M059J (cell line): ENCODE results near the gene MYMX. TPM values are rescaled to one million over a fixed set of nuclear protein-coding genes. Genes with fewer than 3 reads are reported as not detected.
A peak's percentile ranks its signal among the peaks of the same experiment; 100 is the strongest.

Source experiments
- DNase-seq: peaks from one replicate; pipeline ENCODE4 v3.0.0-alpha.2; 2012; ENCODE audit warnings: low read depth
- total RNA-seq: library from RNA; depleted of rRNA; stranded (reverse); fragments of >200 nt; shearing (Covaris generic); gene quantifications from 2 replicates; pipeline ENCODE4 v1.2.3, GENCODE V29; 2014

The MYMX gene
- total RNA-seq, 1 experiment from 2014 or later: not detected

- no peak for DNase-seq
Measured at GRCh38 chr6:44232676-44233566, 16.2 kb downstream of the MYMX start.

- DNase-seq: no peak
Measured at GRCh38 chr6:44233567-44234100, 16.9 kb downstream of the MYMX start.

GRCh38 chr6:44234101-44235025 is 17.6 kb downstream of the MYMX start:
- peak; percentile 90 for DNase-seq

- DNase-seq: no peak
Measured at GRCh38 chr6:44235269-44235668, 18.5 kb downstream of the MYMX start.

GRCh38 chr6:44235891-44236516 is 19.3 kb downstream of the MYMX start:
- no peak for DNase-seq

- peak; percentile 100 for DNase-seq
Measured at GRCh38 chr6:44237021-44237812, 20.5 kb downstream of the MYMX start.

GRCh38 chr6:44237813-44238433 is 21.2 kb downstream of the MYMX start:
- peak; percentile 73 for DNase-seq

GRCh38 chr6:44238687-44239350 is 22.1 kb downstream of the MYMX start:
- no peak for DNase-seq

- no peak for DNase-seq
Measured at GRCh38 chr6:44243345-44243744, 26.6 kb downstream of the MYMX start.

- DNase-seq: no peak
Measured at GRCh38 chr6:44245391-44245911, 28.7 kb downstream of the MYMX start.

- peak; percentile 86 for DNase-seq
Measured at GRCh38 chr6:44245912-44246662, 29.4 kb downstream of the MYMX start.

GRCh38 chr6:44246663-44247337 is 30.1 kb downstream of the MYMX start, which contains the start of gene HSP90AB1:
TSS of gene HSP90AB1 (plus strand) at chr6:44247101. CDS start at chr6:44248630, 1,529 bp downstream.
- peak; percentile 99 for DNase-seq

GRCh38 chr6:44247338-44248302 is 30.9 kb downstream of the MYMX start:
- peak; percentile 75 for DNase-seq

GRCh38 chr6:44248579-44248978 is 31.9 kb downstream of the MYMX start:
- no peak for DNase-seq

- DNase-seq: no peak
Measured at GRCh38 chr6:44249082-44249748, 32.5 kb downstream of the MYMX start.

GRCh38 chr6:44250067-44250717 is 33.5 kb downstream of the MYMX start:
- no peak for DNase-seq
